ENCODE measurements around the gene SASS6. TPM values are rescaled to one million over a fixed set of nuclear protein-coding genes. Genes with fewer than 3 reads are reported as not detected.

The SASS6 gene
- polyA plus RNA-seq, 1 donor from 2014 or later = 6.4 TPM

DNA sequence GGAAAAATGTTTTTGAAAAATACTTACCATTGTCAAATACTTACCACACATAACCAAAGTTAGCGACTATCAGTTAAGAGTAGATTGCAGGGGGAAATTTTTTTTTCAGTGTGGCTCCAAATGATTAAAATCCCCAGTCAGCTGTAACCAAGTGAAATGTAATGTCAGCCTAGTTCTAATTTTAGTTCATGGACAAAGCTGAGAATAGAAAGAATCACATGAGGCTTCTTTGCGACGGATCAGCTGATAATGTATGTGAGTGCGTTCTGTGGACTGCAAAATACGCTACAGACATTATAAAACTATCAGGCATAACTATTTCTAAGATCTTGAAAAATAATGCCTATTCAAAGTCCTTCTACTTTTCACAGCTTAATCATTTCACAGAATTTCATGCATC lies 45.4 kb upstream of the SASS6 start, which contains the start of gene LRRC39:
Gene LRRC39 (minus strand): TSS at position 166 of the 400 bp plus-strand sequence. CDS start 9,740 bp downstream, outside the sequence.
- Histone ChIP-seq H3K36me3 (ENCODE audit: insufficient read depth, low read length) (no peaks in the 10 kb centered on the region), H3K27me3 (ENCODE audit: insufficient read depth, low read depth, low read length) (no peaks in the 10 kb centered on the region), H3K27ac (ENCODE audit: low read length) (no peak within 1 kb of the TSS), H3F3A (ENCODE audit: insufficient read depth, low read length, poor library complexity, severe bottlenecking) (no peaks in the 10 kb centered on the region), H3K4me2 (ENCODE audit: low read length) (no peak within 1 kb of the TSS), H3K4me3 (ENCODE audit: low read length) (no peak within 1 kb of the TSS), H3K9ac (ENCODE audit: low read length) (no peak within 1 kb of the TSS), H3K9me3 (ENCODE audit: low read length) (no peaks in the 10 kb centered on the region), H3K79me2 (replicated peaks; ENCODE audit: insufficient read depth, low read length) (no peaks in the 10 kb centered on the region), H3K9me2 (ENCODE audit: insufficient read depth, low read length) (no peaks in the 10 kb centered on the region), H4K20me1 (ENCODE audit: insufficient read depth) (no peaks in the 10 kb centered on the region), H2AFZ (ENCODE audit: low read depth, low read length) (no peak within 1 kb of the TSS)
- no peak for TF ChIP-seq RAD21 (conservative IDR thresholded peaks at IDR 0.05)
- no peak for TF ChIP-seq EZH2 (IDR thresholded peaks at IDR 0.05; ENCODE audit: borderline replicate concordance, insufficient read depth, low read length, poor library complexity, severe bottlenecking)

DNA sequence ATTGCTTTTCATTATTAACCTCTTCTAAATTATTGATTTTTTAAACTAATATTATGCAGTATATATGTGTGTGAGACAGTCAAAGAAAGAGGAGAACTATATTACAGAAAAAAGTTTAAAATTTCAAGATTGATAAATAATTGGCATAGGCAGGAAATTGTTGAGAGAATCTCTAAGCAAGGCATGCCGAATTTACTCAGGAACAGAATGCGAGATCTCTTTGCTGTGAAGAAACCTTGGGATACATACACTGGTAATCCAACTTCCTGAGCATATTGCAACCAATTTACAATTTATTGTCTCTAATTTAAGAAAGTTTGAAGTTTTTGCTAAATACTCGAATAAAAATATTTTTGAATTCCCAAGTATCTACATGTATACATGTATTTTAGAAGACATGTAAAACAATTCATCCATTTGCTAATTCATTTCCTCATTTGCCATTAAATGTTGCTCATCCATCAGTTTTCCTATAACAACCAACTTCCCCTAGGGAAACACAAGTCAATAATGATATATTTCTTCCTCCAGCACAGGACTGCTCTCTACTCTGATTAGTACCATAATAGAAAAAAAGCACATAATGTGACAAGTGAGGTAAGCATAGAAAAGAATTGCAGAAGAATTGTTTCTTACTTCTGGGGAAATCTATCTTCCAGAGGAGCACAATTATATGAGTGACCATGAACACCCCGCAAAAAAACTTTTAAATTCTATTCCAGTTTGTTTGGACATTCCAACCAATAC lies 44.7 kb upstream of the SASS6 start:
- no peak overlapping the region for H3K4me2 ChIP-seq (ENCODE audit: low read length)
- H4K20me1 ChIP-seq (ENCODE audit: insufficient read depth) = no peaks in the 10 kb centered on the region
- no peak overlapping the region for H3K9ac ChIP-seq (ENCODE audit: low read length)
- TF ChIP-seq EP300 (conservative IDR thresholded peaks at IDR 0.05; ENCODE audit: poor library complexity, severe bottlenecking) (no peak), TAF1 (IDR thresholded peaks at IDR 0.05; ENCODE audit: low read depth) (no peak), EZH2 (IDR thresholded peaks at IDR 0.05; ENCODE audit: borderline replicate concordance, insufficient read depth, low read length, poor library complexity, severe bottlenecking) (no peak), MXI1 (conservative IDR thresholded peaks at IDR 0.05; ENCODE audit: poor library complexity, severe bottlenecking) (no peak), RAD21 (conservative IDR thresholded peaks at IDR 0.05) (no peak)
- TF ChIP-seq, protein P1, sequence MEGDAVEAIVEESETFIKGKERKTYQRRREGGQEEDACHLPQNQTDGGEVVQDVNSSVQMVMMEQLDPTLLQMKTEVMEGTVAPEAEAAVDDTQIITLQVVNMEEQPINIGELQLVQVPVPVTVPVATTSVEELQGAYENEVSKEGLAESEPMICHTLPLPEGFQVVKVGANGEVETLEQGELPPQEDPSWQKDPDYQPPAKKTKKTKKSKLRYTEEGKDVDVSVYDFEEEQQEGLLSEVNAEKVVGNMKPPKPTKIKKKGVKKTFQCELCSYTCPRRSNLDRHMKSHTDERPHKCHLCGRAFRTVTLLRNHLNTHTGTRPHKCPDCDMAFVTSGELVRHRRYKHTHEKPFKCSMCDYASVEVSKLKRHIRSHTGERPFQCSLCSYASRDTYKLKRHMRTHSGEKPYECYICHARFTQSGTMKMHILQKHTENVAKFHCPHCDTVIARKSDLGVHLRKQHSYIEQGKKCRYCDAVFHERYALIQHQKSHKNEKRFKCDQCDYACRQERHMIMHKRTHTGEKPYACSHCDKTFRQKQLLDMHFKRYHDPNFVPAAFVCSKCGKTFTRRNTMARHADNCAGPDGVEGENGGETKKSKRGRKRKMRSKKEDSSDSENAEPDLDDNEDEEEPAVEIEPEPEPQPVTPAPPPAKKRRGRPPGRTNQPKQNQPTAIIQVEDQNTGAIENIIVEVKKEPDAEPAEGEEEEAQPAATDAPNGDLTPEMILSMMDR (IDR thresholded peaks at IDR 0.05; ENCODE audit: poor library complexity, severe bottlenecking) = no peak
- TF ChIP-seq, protein P2, sequence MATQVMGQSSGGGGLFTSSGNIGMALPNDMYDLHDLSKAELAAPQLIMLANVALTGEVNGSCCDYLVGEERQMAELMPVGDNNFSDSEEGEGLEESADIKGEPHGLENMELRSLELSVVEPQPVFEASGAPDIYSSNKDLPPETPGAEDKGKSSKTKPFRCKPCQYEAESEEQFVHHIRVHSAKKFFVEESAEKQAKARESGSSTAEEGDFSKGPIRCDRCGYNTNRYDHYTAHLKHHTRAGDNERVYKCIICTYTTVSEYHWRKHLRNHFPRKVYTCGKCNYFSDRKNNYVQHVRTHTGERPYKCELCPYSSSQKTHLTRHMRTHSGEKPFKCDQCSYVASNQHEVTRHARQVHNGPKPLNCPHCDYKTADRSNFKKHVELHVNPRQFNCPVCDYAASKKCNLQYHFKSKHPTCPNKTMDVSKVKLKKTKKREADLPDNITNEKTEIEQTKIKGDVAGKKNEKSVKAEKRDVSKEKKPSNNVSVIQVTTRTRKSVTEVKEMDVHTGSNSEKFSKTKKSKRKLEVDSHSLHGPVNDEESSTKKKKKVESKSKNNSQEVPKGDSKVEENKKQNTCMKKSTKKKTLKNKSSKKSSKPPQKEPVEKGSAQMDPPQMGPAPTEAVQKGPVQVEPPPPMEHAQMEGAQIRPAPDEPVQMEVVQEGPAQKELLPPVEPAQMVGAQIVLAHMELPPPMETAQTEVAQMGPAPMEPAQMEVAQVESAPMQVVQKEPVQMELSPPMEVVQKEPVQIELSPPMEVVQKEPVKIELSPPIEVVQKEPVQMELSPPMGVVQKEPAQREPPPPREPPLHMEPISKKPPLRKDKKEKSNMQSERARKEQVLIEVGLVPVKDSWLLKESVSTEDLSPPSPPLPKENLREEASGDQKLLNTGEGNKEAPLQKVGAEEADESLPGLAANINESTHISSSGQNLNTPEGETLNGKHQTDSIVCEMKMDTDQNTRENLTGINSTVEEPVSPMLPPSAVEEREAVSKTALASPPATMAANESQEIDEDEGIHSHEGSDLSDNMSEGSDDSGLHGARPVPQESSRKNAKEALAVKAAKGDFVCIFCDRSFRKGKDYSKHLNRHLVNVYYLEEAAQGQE (IDR thresholded peaks at IDR 0.05; ENCODE audit: borderline replicate concordance) = no peak
- H2AFZ ChIP-seq (ENCODE audit: low read depth, low read length) = no peak overlapping the region
- no peak overlapping the region for H3K4me3 ChIP-seq (ENCODE audit: low read length)
- H3K27me3 ChIP-seq (ENCODE audit: insufficient read depth, low read depth, low read length) = no peaks in the 10 kb centered on the region
- H3K9me3 ChIP-seq (ENCODE audit: low read length) = no peaks in the 10 kb centered on the region
- H3F3A ChIP-seq (ENCODE audit: insufficient read depth, low read length, poor library complexity, severe bottlenecking) = no peaks in the 10 kb centered on the region
- H3K9me2 ChIP-seq (ENCODE audit: insufficient read depth, low read length) = no peaks in the 10 kb centered on the region
- H3K79me2 ChIP-seq (replicated peaks; ENCODE audit: insufficient read depth, low read length) = no peaks in the 10 kb centered on the region
- H3K27ac ChIP-seq (ENCODE audit: low read length) = no peak overlapping the region
- H3K36me3 ChIP-seq (ENCODE audit: insufficient read depth, low read length) = no peaks in the 10 kb centered on the region

All from neural cell (in vitro differentiated cells).